Activated CD4-positive, alpha-beta T cell treated with anti-CD3 and anti-CD28 coated beads, Interleukin-2, Interleukin-6, amounts not matched to agents 100 ng/mL and 50 ng/mL, durations not matched to agents 16 hours and 8 hours (primary cell): ENCODE results near the gene TIGAR.

ENCODE experiments used
- DNase-seq: peaks from one replicate; pipeline ENCODE4 v3.0.0-alpha.2; 2020

TIGAR gene

GRCh38 chr12:4282892-4283511 lies 38.0 kb upstream of the TIGAR start:
- no peak for DNase-seq

DNA sequence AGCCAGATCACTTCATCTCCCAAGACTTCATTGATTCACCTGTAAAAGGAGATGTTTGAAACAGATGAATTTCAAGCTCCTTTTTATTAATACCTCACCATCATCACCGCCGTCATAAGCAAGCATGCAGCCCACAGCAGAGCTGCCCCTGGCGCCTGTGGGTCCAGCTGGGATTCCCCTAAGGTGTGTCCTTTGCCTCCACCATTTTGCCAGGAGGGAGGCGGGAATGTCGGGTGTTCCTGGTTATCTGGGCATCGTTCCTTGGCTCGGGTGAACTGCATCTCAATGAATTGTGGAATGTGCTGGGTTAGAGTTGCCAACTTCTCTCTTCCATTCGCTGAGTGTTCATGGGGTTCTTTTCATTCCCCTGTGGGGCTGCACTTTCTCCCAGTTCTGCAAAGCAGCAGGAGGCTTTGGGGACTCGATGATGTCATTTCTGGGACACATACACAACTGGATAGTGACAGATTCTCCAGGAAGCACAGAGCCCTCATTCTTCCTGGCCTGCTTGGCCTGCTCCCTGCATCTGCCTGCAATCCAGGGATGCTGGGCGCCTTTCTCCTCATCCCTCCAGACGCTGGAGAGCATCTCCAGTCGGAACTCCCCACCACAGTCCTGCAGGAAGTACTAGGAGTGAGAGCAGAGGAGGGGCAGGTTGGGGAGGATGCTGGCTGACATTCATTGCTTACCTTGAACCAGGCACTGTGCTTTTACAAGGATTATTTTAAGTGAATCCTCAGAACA lies 37.3 kb upstream of the TIGAR start:
- no peak for DNase-seq

DNA sequence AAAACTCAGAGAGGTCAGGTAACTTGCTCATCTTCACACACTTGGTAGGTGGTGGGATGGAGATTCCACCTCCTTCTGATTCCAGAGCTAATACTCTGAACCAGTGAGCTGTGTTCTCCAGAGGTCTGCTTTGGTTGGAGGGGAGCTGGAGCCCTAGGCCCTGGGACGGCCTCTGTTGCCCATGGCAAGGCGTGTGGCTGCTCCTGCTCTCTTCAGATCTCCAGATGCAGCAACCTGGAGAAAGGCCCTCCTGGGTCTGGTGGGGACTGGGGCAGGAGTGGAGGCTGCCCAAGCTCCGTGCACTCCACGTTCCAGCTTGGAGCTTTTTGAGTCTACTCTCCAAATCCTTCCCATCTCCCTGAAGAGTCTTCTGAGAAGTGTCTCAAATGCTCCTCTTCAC lies 36.7 kb upstream of the TIGAR start:
- DNase-seq: no peak

GRCh38 chr12:4285070-4285469 lies 35.9 kb upstream of the TIGAR start:
- DNase-seq: no peak

DNA sequence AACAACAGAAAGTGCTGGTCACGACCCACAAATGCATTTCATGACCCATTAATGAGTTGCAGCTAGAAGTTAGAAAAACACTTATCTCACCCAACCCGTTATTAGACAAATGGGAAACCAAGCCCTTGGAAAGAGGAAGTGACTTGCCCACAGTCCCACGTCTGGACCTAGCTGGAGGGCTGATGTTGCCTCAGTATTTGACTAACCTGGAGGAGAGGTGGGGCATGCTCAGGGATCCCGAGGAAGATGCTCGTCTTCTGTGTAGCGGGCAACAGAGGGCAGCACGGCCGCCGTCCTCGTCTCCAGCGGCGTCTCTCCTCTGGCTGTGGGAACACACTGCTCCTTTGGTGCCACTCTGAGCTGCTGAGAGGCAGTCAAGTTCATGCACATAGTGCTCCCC lies 34.8 kb upstream of the TIGAR start:
- DNase-seq: no peak

DNA sequence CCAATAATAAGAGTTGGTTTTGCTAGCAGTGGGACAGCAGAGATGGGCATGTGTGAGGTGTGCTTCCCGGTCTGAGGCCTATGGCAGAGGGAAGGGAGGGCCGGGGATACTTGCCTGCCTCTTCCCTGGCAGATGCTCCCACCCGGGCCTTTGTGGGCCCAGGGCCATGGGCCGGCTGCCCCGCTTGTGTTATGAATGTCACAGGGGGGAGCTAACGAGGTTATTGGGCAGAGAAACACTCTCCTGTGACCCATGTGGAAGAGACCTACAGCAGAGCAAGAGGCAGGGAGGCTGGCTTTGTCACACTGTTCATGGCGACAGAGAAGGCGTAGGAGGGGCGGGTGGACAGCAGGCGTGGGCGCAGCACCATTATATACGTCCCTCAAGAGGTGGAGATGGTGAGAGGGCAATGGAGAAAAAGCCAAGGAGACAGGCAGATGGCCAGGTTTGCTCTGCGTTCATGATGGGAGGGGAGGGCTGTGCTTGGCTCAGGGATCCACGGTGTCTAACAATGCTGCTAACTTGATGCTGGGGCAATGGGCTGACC lies 34.2 kb upstream of the TIGAR start:
- DNase-seq: no peak

DNA sequence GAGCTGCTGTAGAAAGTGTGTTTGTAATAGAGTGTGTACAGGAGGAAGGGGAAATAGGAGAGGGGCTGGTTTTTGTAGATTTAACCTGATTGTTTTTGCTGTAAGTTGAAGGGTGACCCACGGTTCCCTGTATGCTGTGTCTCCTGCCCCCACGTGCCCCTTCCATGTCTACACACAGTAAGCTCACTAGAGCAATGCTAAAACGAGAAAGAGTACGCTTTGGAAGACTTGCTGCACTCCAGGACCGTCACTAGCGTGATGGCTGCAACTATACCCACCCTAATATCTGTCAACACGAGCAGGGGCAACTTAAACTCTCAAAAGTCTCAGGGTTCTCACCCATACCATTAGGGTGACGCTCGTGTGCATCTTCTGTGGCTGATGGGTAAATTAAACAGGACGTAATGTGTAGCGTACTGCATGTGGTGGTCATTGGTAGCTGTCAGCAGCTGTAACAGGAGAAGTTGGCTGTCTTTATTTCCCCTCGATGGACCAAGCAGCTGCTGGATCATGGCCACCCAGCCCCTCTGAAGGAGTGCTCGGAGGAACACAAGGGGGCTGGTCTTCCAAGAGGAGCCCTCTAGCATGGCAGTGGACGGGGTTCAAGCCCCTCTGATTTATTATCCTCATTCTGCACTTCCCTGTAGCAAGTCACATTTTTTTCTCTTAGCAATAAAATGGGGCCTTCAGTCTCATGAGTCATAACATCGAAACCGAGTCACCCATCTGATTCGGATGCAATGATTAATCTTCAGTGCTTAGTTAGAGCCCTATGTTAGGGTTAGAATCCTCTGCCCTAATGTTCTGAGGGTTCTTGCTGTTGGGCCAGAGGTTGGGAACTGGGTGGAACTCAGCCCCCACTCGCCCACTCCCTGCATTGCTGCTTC lies 33.4 kb upstream of the TIGAR start:
- DNase-seq: peak; percentile 63

DNA sequence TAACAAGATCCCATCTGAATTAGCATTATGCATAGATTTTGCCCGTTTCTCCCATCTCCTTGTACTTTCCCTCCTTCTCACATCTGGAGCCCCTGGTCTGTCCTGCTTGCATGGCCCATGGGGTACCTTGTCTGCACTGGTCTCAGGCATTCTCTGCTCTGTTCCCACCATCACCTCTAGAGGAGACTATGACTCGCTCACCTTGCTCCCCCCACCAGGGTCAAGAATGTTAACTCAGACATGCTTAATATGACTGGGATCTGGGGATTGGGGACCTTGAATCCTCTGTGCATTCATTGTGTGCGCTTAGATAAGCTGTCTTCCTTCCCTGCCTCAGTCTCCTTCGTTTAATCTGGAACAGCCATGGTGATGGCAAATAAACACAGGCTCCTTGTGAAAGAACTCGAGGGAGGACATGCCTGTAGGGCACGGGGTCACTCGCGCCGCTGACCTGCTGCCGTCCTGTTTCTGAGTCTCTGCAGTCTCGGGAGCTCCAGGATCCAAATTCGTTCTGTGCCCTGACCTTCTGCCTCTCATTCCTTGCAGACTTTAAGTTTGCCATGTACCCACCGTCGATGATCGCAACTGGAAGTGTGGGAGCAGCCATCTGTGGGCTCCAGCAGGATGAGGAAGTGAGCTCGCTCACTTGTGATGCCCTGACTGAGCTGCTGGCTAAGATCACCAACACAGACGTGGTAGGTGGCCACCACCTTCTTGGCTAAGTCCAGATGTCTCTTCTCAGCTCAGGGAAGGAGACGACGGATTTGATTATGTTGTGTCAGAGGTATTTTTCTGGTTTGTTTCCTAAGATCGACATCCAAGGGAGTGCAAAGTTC lies 32.5 kb upstream of the TIGAR start:
- DNase-seq: no peak

DNA sequence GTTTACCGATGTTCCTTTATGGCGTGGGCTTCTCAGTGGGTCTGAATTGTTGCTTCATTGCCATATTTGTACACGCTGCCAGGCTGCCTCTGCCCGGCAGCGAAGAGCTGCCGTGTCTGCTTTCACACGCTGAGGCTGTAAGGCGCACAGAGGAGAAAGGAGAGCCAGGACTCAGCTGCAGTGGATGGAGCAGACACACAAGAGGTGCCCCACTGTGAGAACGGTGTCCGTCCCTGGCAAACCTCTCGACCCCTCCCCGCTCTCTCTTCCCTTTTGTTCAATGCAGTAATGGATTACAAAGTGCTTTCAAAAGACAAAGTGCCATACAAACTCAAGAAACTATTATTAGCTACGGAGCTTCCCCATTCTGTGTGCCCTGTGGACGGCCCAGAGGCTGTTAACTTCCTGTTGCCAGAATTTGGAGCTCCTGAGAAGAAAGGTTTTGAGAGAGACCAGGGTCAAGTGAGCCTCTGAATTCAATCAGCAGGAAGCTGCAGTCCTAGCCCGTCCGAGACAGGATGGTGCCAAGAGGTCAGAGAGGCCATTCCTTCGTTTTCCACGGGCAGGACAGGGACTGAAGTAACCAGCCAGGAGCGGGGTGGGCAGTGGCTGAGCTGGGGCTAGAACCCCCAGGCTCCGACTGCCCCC lies 31.7 kb upstream of the TIGAR start:
- DNase-seq: no peak

DNA sequence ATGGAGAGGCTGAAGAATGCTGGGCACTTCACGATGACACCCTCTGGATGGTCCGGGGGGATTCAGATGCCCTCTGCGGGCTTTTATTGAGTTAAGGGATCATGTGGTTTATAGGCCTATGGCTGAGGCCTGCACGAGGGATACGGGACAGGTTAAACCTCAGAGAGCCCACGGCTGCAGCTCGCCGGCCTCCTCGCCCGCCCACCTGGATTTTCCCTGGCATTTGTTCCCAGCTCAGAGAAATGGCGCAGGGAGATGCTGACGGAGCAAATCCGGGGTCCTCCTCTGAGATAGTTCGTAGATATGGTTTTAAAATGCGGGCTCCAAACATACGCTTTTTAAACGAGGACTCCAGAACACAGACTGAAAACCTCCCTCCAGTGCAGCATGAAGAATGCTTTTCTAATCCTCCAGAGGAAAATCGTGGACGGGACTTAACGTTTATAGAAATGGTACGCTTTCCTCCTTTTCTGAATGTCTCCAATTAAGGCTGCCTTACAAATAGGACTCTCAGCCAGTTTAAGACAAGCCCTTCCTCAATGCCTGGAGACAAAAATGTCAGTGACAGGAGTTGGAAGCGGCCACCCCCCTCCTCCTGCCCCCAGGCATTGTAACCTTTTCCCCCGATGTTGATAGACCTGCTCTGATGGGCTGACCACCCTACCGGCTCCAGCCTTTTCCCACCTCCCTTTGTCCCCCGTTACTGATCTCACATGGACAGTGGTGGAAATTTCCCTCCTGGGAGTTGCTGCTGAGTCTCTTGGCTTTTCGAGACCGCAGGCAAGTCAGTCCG lies 30.8 kb upstream of the TIGAR start:
- DNase-seq: no peak

- DNase-seq: no peak
Observed at GRCh38 chr12:4292341-4293073, 28.5 kb upstream of the TIGAR start.

- peak; percentile 69 for DNase-seq
Observed at GRCh38 chr12:4293299-4293965, 27.6 kb upstream of the TIGAR start.

DNA sequence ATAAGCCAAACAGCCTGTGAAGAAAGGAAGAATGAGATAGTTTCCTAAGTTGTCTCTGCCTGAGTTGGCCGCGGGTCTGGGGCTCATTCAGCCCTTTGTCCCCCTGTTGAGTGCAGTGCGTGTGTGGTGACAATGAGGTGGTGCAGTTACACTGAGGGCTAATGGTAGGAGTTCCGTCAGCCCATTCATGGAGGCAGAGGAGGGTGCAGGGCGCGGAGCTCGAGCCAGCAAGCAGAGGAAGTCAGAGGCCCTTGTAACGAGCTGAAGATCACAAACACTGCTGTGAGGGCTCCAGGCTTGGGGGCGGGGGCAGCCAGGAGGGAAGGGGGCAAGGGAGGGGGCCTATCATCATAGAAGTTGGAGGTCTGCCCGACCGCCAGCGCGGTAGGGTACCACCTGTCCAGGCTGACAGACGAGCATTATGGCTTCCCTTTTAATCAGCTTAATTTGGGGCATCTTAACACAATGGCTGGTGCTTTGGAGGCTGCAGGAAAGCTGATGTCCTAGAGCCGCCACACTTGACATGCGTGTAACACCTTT lies 27.0 kb upstream of the TIGAR start:
- DNase-seq: no peak

DNA sequence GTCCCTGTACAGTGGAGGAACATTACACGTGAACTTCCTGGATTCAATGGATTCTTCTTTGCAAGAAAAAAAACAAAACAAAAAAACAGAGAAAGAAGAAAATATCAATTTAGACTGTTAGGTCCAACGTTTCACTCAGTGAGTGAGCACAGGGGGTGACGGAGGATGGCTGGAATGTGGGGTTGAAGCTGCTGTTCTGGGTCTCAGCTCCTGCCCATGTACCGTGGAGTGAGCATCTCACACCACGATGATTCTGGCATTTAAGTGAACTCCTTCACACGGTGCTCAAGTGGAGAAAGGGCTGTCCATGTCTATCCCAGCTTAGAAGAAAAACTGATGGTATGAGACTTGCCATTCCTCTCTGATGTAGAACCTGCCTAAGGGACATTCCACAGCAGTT lies 24.3 kb upstream of the TIGAR start:
- DNase-seq: no peak

DNA sequence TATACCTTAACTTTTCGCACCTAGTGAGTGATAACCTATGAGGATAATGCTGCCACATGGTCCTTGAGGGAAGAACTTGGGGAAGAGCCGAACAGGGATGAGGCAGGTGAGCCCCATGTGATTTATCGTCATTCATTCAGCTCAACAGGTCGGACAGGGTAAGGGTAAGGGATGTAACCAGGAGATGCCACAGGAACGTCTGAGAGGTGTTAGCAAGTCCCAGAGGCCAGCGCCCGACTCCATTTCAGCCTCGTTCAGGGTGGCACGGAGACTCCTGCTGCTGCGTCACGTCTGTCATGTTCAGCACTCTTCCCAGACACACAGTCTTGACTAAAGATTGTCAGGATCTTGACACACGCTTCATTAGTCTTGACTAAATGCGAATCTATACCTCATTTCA lies 23.4 kb upstream of the TIGAR start:
- no peak for DNase-seq

DNA sequence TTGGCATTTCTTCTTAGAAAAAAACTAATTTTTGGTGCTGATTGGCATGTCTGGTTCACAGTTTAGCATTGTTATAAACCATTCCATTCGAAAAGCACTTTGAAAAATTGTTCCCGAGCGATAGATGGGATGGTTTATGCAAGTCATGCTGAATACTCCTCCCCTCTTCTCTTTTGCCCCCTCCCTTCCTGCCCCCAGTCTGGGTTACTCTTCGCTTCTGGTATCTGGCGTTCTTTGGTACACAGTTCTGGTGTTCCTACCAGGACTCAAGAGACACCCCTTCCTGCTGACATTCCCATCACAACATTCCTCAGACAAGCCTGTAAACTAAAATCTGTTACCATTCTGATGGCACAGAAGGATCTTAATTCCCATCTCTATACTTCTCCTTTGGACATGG lies 20.1 kb upstream of the TIGAR start:
- no peak for DNase-seq

GRCh38 chr12:4301932-4302501 lies 19.0 kb upstream of the TIGAR start:
- DNase-seq: no peak

DNA sequence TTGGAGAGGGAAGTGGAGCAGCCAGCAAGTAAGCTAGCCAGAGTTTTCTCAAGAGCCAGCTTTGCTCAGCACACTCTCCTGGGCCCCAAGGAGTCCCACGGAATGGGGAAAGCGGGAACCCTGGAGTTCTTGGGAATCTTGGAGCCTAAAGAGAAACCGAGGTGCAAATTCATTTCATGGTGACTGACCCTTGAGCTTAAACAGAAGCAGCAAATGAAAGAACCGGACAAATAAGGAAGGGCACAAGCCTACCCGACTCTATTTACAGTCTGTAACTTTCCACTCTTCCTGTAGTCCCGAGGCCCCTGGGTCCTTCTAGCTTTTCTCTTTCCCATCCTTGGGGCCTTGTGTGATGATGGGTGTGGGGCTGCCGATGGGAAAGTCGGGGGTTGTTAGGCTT lies 18.1 kb upstream of the TIGAR start:
- DNase-seq: no peak

DNA sequence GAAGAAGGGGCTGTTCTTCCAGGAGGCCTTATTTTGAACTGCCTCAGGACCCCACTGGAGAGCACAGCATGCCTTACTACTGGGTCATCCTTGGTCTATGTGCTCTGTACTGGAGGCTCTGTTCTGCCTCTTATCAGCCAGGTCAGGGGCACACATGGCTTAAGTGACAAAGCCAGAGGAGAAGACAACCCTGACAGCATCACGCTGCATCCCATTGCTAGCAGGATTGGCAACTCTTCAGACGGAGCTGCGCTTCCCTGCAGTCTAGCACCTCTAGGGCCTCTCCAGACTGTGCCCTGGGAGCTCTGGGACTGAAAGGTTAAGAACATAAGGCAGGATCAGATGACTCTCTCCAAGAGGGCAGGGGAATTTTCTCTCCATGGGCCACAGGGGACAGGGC lies 17.3 kb upstream of the TIGAR start:
- DNase-seq: no peak
